Psoas muscle (tissue), 8 donors: Measurements from ENCODE around the gene FBXO17. TPM values are rescaled to one million over a fixed set of nuclear protein-coding genes. Genes with fewer than 3 reads are reported as not detected.
"Not testable (repeated sequence)": the region's sequence is repeated elsewhere in the genome, so short reads cannot be mapped to it uniquely, and the experiment has no call there.

Experiments
- ATAC-seq, 4 donors: fragments of 200-7000 bp; cut with Tn5 transposase; one replicate each; pipeline ENCODE4 v1.9.1; 2020; ENCODE audit warnings: moderate library complexity in 3 of 4, mild to moderate bottlenecking in 2 of 4
- DNase-seq, 2 donors: peaks; one replicate each; pipeline ENCODE4 v3.0.0-alpha.2; 2020
- H3K27ac ChIP-seq: fragments of 200-600 bp; one replicate; pipeline ENCODE4 v1.8.0; 2022
- H3K27me3 ChIP-seq, 3 donors: fragments of 200-600 bp in 1 of 3; one replicate each; pipeline versions ENCODE4 v1.6.1 to v1.8.0; 2013 to 2022; ENCODE audit warnings: low read length in 2 of 3, mild to moderate bottlenecking in 2 of 3, moderate library complexity in 1 of 3; ENCODE audit not compliant: insufficient read depth in 3 of 3
- H3K36me3 ChIP-seq, 2 donors: fragments of 200-600 bp in 1 of 2; one replicate each; pipeline versions ENCODE4 v1.6.1 to v1.8.0; 2013 to 2022; ENCODE audit warnings: low read depth in 1 of 2, mild to moderate bottlenecking in 1 of 2, moderate library complexity in 1 of 2; ENCODE audit not compliant: insufficient read depth in 1 of 2
- H3K4me1 ChIP-seq: fragments of 200-600 bp; one replicate; pipeline ENCODE4 v1.8.0; 2022
- H3K4me3 ChIP-seq: fragments of 200-600 bp; one replicate; pipeline ENCODE4 v1.8.0; 2022; ENCODE audit warnings: mild to moderate bottlenecking
- H3K9me3 ChIP-seq: fragments of 200-600 bp; one replicate; pipeline ENCODE4 v1.8.0; 2022
- CTCF ChIP-seq: fragments of 200-600 bp; IDR thresholded peaks from one replicate; pipeline ENCODE4 v1.8.0; 2022; ENCODE audit warnings: antibody characterized with exemption
- WGBS, 3 donors: extraction: QIAGEN DNeasy Blood & Tissue Kit; methylation state at CpG; one replicate each; pipeline versions ENCODE4 v1.1.6 to v1.1.7; 2013; 5-methylcytosine and 5-hydroxymethylcytosine counted together
- intact Hi-C, 2 donors: fragments of 100-400 bp; cut with DNase I; formaldehyde crosslinking; loops; one replicate each; pipeline versions ENCODE4 v1.11.0 to v1.14.2; 2022
- polyA plus RNA-seq, 3 donors: library from polyadenylated mRNA; stranded (reverse); fragments of 200-250 nt; gene quantifications; one replicate each; pipeline ENCODE4 v1.2.3, GENCODE V29; 2013
- total RNA-seq, 4 donors: library from RNA; stranded (reverse); fragmentation: NEBNext Ultra II Directional in 2 of 4; extraction: Animal tissue kit (Norgen Biotek cat#: 25700) in 2 of 4; gene quantifications; one replicate each; pipeline versions ENCODE4 v1.2.1 to v1.2.4, GENCODE V29; 2021 to 2023
- donor health status: healthy with polysubstance abuse.
- donor health status: DM: no; HTN: no; CAD: no; lungs with moderate emphysema.
- donor health status: Bipolar disorder and iron deficiency.
- donor health status: healthy.
- donor health status: DM: yes; HTN: yes; CAD: no.
- donor health status: DM: no; HTN: no; CAD: no.
- donor health status: DM: no; HTN: no; CAD: no.
- donor health status: DM: yes; HTN: yes; CAD: no.

FBXO17 gene
- total and polyA plus RNA-seq, 7 donors, result 1.6 to 4.3 (median 2.2) TPM

GRCh38 chr19:38970664-38971532 lies 4.6 kb downstream of the FBXO17 start:
- no peak overlapping the region for H3K27ac ChIP-seq
- H3K4me3 ChIP-seq, result no peak overlapping the region
- H3K9me3 ChIP-seq, result no peaks in the 10 kb centered on the region
- no peak for TF ChIP-seq CTCF
- ATAC-seq (no peak), DNase-seq (no peak)
- H3K27me3 ChIP-seq, result no peaks in the 10 kb centered on the region
- no peaks in the 10 kb centered on the region for H3K4me1 ChIP-seq
- H3K36me3 ChIP-seq, result no peaks in the 10 kb centered on the region
- WGBS, 3 donors, result 71 to 82% (median 73%) methylated on average over 12 of the region's 12 CpGs
- intact Hi-C loops, result no loop called here

GRCh38 chr19:38966149-38966548 lies 9.4 kb downstream of the FBXO17 start:
- not testable (repeated sequence) for ATAC-seq

GRCh38 chr19:38964738-38965137 lies 10.8 kb downstream of the FBXO17 start:
- no peaks in the 10 kb centered on the region for H3K36me3 ChIP-seq
- WGBS, 3 donors, result 91 to 95% (median 93%) methylated on average over 2 of the region's 2 CpGs
- TF ChIP-seq CTCF, result no peak
- DNase-seq, result no peak
- H3K27ac ChIP-seq, result no peak overlapping the region
- no peak for ATAC-seq
- H3K27me3 ChIP-seq, result no peaks in the 10 kb centered on the region
- no peaks in the 10 kb centered on the region for H3K9me3 ChIP-seq
- H3K4me3 ChIP-seq, result no peak overlapping the region
- intact Hi-C loops, result loop anchor here in 1 of 2 donors (5.0 to 10.0 kb wide), 2 partner anchors 160 to 363 kb away; partner anchors contain the start of gene PAK4
- H3K4me1 ChIP-seq, result peaks cover 7% of the 10 kb centered on the region

More at GRCh38 chr19:38966149-38966548, 9.4 kb downstream of the FBXO17 start:
- H3K9me3 ChIP-seq, H3K27me3 ChIP-seq, H3K4me3 ChIP-seq, H3K36me3 ChIP-seq, DNase-seq, H3K27ac ChIP-seq, H3K4me1 ChIP-seq: not testable (repeated sequence)
- 92 to 93% (median 93%) methylated on average over 5 of the region's 5 CpGs for WGBS, 3 donors
- intact Hi-C loops, result loop anchor here in 1 of 2 donors (10.0 kb wide), 1 partner anchor 159 kb away; the partner anchor contains the start of gene PAK4

- no peak for TF ChIP-seq CTCF
- Histone ChIP-seq H3K27ac (no peak overlapping the region), H3K4me3 (no peak overlapping the region), H3K4me1 (peaks cover 7% of the 10 kb centered on the region), H3K9me3 (no peaks in the 10 kb centered on the region), H3K27me3 (no peaks in the 10 kb centered on the region), H3K36me3 (no peaks in the 10 kb centered on the region)
- intact Hi-C loops, result loop anchor here in 1 of 2 donors (5.0 to 10.0 kb wide), 2 partner anchors 165 to 368 kb away; partner anchors contain the start of gene PAK4
- DNase-seq, result no peak
- 84 to 90% (median 87%) methylated on average over 5 of the region's 5 CpGs for WGBS, 3 donors
- no peak for ATAC-seq
Measured at GRCh38 chr19:38959618-38960017, 15.9 kb downstream of the FBXO17 start.

- Histone ChIP-seq H3K4me1 (peaks cover 7% of the 10 kb centered on the region), H3K4me3 (no peak overlapping the region), H3K27ac (no peak overlapping the region), H3K36me3 (no peaks in the 10 kb centered on the region), H3K9me3 (no peaks in the 10 kb centered on the region), H3K27me3 (no peaks in the 10 kb centered on the region)
- WGBS, 3 donors, result 83 to 88% (median 84%) methylated on average over 2 of the region's 2 CpGs
- DNase-seq (no peak), ATAC-seq (no peak)
- intact Hi-C loops, result no loop called here
- TF ChIP-seq CTCF, result no peak
Measured at GRCh38 chr19:38958301-38958700, 17.2 kb downstream of the FBXO17 start.
